Measurements from ENCODE around the gene PTGES3L.
"Not testable (repeated sequence)": the region's sequence is repeated elsewhere in the genome, so short reads cannot be mapped to it uniquely, and the experiment has no call there.

The PTGES3L gene

DNA sequence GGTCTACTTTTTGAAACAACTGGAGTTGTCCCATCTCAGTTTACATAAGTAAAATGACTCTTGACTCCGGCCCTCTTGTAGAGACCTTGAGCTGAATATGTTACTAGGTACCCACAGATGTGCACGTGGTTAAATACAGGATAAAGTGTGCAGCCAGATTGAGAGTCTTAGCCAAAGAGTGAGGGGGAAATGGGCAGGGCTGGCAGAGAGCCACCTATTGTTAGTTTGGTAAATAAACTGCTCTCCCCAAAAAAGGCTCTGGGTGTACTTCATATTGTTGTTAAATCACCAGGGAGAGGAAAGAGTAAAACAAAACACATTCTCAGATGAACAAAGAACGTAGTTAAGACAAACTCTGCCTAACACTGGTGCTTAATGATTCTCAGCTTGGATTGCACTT is 59.0 kb downstream of the PTGES3L start:
- FAIRE-seq, result no peak
- TF ChIP-seq, protein P1, sequence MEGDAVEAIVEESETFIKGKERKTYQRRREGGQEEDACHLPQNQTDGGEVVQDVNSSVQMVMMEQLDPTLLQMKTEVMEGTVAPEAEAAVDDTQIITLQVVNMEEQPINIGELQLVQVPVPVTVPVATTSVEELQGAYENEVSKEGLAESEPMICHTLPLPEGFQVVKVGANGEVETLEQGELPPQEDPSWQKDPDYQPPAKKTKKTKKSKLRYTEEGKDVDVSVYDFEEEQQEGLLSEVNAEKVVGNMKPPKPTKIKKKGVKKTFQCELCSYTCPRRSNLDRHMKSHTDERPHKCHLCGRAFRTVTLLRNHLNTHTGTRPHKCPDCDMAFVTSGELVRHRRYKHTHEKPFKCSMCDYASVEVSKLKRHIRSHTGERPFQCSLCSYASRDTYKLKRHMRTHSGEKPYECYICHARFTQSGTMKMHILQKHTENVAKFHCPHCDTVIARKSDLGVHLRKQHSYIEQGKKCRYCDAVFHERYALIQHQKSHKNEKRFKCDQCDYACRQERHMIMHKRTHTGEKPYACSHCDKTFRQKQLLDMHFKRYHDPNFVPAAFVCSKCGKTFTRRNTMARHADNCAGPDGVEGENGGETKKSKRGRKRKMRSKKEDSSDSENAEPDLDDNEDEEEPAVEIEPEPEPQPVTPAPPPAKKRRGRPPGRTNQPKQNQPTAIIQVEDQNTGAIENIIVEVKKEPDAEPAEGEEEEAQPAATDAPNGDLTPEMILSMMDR (IDR thresholded peaks at IDR 0.05; ENCODE audit: insufficient read depth, missing control alignments), result no peak
- DNase-seq (ENCODE audit: insufficient read length, low spot score), result no peak

GRCh38 chr17:42920106-42920900 is 59.6 kb downstream of the PTGES3L start:
- TF ChIP-seq, protein P1 (IDR thresholded peaks at IDR 0.05; ENCODE audit: insufficient read depth, missing control alignments), result no peak
- DNase-seq (ENCODE audit: insufficient read length, low spot score) (no peak), FAIRE-seq (no peak)

DNA sequence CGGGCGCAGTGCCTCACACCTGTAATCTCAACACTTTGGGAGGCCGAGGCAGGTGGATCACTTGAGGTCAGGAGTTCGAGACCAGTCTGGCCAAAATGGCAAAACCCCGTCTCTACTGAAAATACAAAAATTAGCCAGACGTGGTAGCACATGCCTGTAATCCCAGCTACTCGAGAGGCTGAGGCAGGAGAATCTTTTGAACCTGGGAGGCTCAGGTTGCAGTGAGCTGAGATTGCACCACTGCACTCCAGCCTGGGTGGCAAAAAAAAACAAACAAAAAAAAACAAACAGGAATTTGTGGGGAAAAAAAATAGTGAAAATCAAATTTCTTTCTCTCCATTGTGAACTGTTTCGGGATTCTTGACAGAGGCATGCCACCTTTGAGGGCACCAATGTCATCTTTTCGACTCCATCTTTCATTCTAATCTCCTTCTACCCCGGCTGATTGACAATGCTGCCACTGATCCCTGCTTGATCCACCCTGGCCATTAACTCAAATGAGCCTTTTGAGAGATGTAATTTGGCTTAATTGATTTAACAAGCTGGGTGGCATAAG is 60.3 kb downstream of the PTGES3L start:
- not testable (repeated sequence) for FAIRE-seq

GRCh38 chr17:42918902-42919521 is 60.9 kb downstream of the PTGES3L start:
- TF ChIP-seq, protein P1 (IDR thresholded peaks at IDR 0.05; ENCODE audit: insufficient read depth, missing control alignments), result no peak
- FAIRE-seq, result no peak
- DNase-seq (ENCODE audit: insufficient read length, low spot score), result no peak

More for the DNA sequence above, 60.3 kb downstream of the PTGES3L start:
- not testable (repeated sequence) for DNase-seq (ENCODE audit: insufficient read length, low spot score)
